Left ventricle myocardium inferior (tissue), 1 donor: Measurements from ENCODE around the gene CENPU. TPM values are rescaled to one million over a fixed set of nuclear protein-coding genes. Genes with fewer than 3 reads are reported as not detected.
A peak's percentile ranks its signal among the peaks of the same experiment; 100 is the strongest.

Experiments used
- DNase-seq: peaks from one replicate; pipeline ENCODE4 v3.0.0-alpha.2; 2020
- H3K27ac ChIP-seq: fragments of 200-600 bp; replicated peaks from 2 replicates; pipeline ENCODE4 v1.8.0; 2021
- H3K27me3 ChIP-seq: fragments of 200-600 bp; 2 replicates; pipeline ENCODE4 v1.8.0; 2021; ENCODE audit warnings: low read depth
- H3K36me3 ChIP-seq: fragments of 200-600 bp; 2 replicates; pipeline ENCODE4 v1.8.0; 2021
- H3K4me1 ChIP-seq: fragments of 200-600 bp; 2 replicates; pipeline ENCODE4 v1.8.0; 2021
- H3K4me3 ChIP-seq: fragments of 200-600 bp; 2 replicates; pipeline ENCODE4 v1.8.0; 2021; ENCODE audit warnings: mild to moderate bottlenecking, moderate library complexity
- H3K9me3 ChIP-seq: fragments of 200-600 bp; replicated peaks from 2 replicates; pipeline ENCODE4 v1.8.0; 2021
- CTCF ChIP-seq: fragments of 200-600 bp; IDR thresholded peaks from 2 replicates; pipeline ENCODE4 v1.8.0; 2021; ENCODE audit warnings: antibody characterized with exemption, mild to moderate bottlenecking, borderline replicate concordance
- intact Hi-C: fragments of 100-400 bp; cut with micrococcal nuclease; formaldehyde crosslinking; loops from one replicate; pipeline ENCODE4 v1.11.0; 2022
- total RNA-seq: library from RNA; stranded (reverse); fragmentation: NEBNext Ultra II Directional; extraction: Animal tissue kit (Norgen Biotek cat#: 25700); gene quantifications from one replicate; pipeline ENCODE4 v1.2.1, GENCODE V29; 2021
- donor health status: DM: no; HTN: yes; CAD: no; lungs with severe emphysema.

The CENPU gene
- total RNA-seq, 1 donor from 2014 or later = 1.8 TPM

- Histone ChIP-seq H3K4me1 (peaks cover 22% of the 10 kb centered on the region), H3K4me3 (no peak overlapping the region), H3K27ac (peak overlapping the region; percentile 41), H3K36me3 (peaks cover 92% of the 10 kb centered on the region), H3K27me3 (no peaks in the 10 kb centered on the region), H3K9me3 (no peaks in the 10 kb centered on the region)
- peak; percentile 41 for DNase-seq
- no peak for TF ChIP-seq CTCF
- intact Hi-C loops = no loop called here
Measured at GRCh38 chr4:184775854-184776555, 42.1 kb upstream of the CENPU start.

GRCh38 chr4:184774152-184774551 is 40.3 kb upstream of the CENPU start:
- intact Hi-C loops = no loop called here
- TF ChIP-seq CTCF = no peak
- Histone ChIP-seq H3K9me3 (no peaks in the 10 kb centered on the region), H3K27ac (no peak overlapping the region), H3K4me3 (no peak overlapping the region), H3K4me1 (peaks cover 22% of the 10 kb centered on the region), H3K36me3 (peaks cover 93% of the 10 kb centered on the region), H3K27me3 (no peaks in the 10 kb centered on the region)
- DNase-seq = no peak

- H3K4me3 ChIP-seq = no peak overlapping the region
- no peak overlapping the region for H3K27ac ChIP-seq
- H3K27me3 ChIP-seq = no peaks in the 10 kb centered on the region
- intact Hi-C loops = no loop called here
- TF ChIP-seq CTCF = no peak
- no peak for DNase-seq
- H3K4me1 ChIP-seq = peaks cover 6% of the 10 kb centered on the region
- no peaks in the 10 kb centered on the region for H3K9me3 ChIP-seq
- peaks cover 98% of the 10 kb centered on the region for H3K36me3 ChIP-seq
Measured at GRCh38 chr4:184771416-184771815, 37.5 kb upstream of the CENPU start.

GRCh38 chr4:184769141-184769765 is 35.4 kb upstream of the CENPU start:
- Histone ChIP-seq H3K4me3 (no peak overlapping the region), H3K9me3 (no peaks in the 10 kb centered on the region), H3K27ac (no peak overlapping the region), H3K4me1 (no peaks in the 10 kb centered on the region), H3K27me3 (no peaks in the 10 kb centered on the region), H3K36me3 (peaks cover 100% of the 10 kb centered on the region)
- no peak for TF ChIP-seq CTCF
- intact Hi-C loops = no loop called here
- DNase-seq = no peak

- H3K9me3 ChIP-seq = no peaks in the 10 kb centered on the region
- no peak overlapping the region for H3K27ac ChIP-seq
- intact Hi-C loops = no loop called here
- peaks cover 8% of the 10 kb centered on the region for H3K4me1 ChIP-seq
- no peak for TF ChIP-seq CTCF
- H3K36me3 ChIP-seq = peaks cover 100% of the 10 kb centered on the region
- no peak for DNase-seq
- no peaks in the 10 kb centered on the region for H3K27me3 ChIP-seq
- H3K4me3 ChIP-seq = no peak overlapping the region
Measured at GRCh38 chr4:184768296-184768695, 34.4 kb upstream of the CENPU start.
